AG04450 (cell line): ENCODE measurements around the gene NOL3. TPM values are rescaled to one million over a fixed set of nuclear protein-coding genes. Genes with fewer than 3 reads are reported as not detected.
A peak's percentile ranks its signal among the peaks of the same experiment; 100 is the strongest.

Source experiments
- CTCF ChIA-PET: fragments of 300-600, 350-600 bp; formaldehyde crosslinking; extraction: SDS; loops from one replicate; lab custom pipeline; 2022; ENCODE audit warnings: antibody characterized with exemption, inconsistent platforms; lab: Charles Lee
- POLR2A ChIA-PET: fragments of 350-600 bp; formaldehyde crosslinking; extraction: SDS; loops from one replicate; lab custom pipeline; 2021; ENCODE audit warnings: antibody characterized with exemption, inconsistent platforms; lab: Yijun Ruan, JAX
- DNase-seq: peaks from one replicate; pipeline ENCODE4 v3.0.0-alpha.2; 2011; ENCODE audit warnings: low read depth, low spot score
- H3K27ac ChIP-seq: one replicate; pipeline ENCODE4 v1.5.1; 2012; ENCODE audit warnings: low read depth, low read length, control low read depth
- H3K27me3 ChIP-seq: one replicate; pipeline ENCODE4 v1.6.0; 2012; ENCODE audit warnings: low read length; ENCODE audit not compliant: control insufficient read depth, insufficient read depth
- H3K4me3 ChIP-seq: 2 replicates; pipeline ENCODE4 v1.5.1; 2011; ENCODE audit warnings: mild to moderate bottlenecking, low read depth, low read length, control low read depth
- H3K9me3 ChIP-seq: 2 replicates; pipeline ENCODE4 v1.5.1; 2012; ENCODE audit warnings: low read length; ENCODE audit not compliant: control insufficient read depth, insufficient read depth
- polyA plus RNA-seq: library from polyadenylated mRNA; depleted of rRNA; stranded (reverse); fragments of >200 nt; gene quantifications from 2 replicates; pipeline ENCODE4 v1.2.3, GENCODE V29; 2011; rRNA removed
- small RNA-seq: library from RNA; depleted of rRNA; stranded (forward); fragments of <200 nt; gene quantifications from one replicate; pipeline ENCODE3, GENCODE V24; 2012; ENCODE audit warnings: low read depth; ENCODE audit not compliant: insufficient read length
- TF ChIP-seq, protein P1 (sequence below): IDR thresholded peaks from 2 replicates; pipeline ENCODE4 v1.5.1; 2011; ENCODE audit warnings: low read depth, low read length, control low read depth, inconsistent platforms

The NOL3 gene
- polyA plus RNA-seq, 1 experiment = 8.2 TPM

DNA sequence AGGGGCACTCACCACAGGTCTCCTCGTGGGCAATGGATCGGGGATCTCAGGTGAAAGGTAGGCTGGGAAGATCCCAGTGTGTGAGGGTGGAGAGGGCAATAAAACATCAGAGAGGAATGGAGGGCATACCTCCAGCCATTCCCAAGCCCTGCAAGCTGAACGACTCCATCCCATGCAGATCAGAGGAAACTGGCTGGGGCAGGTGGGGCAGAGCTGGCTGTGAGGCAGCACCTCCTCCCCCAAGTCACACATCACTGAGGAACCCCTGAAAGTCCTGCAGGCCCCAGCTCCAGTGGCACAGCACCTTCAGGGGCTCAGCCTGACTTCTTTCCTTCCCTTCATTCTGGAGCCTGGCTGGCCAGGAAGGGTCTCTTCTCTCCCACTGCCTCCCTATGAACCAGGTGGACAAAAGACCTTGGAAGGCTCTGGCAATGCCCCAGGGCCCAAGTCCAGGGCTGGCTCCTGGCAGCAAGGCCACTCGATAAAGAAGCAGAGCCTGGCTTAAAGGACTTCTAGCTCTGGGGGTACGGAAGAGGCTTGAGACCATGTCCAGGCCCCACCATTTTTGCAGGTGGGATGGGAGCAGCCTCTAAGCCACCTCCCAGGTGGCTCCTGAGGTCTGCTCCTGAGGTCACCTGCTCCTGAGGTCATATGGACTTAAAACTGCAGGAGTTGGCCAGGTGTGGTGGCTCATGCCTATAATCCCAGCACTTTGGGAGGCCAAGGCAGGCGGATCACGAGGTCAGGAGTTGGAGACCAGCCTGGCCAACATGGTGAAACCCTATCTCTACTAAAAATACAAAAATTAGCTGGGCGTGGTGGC, 43.1 kb downstream of the NOL3 start:
- H3K27ac ChIP-seq = no peak overlapping the region
- DNase-seq = no peak
- ChIA-PET CTCF (interaction anchor here (1.2 kb wide), 1 partner anchor 15 kb away, joined by 4 read pairs; no protein-coding TSS in a partner anchor), POLR2A (no interaction called here)
- TF ChIP-seq, protein P1, sequence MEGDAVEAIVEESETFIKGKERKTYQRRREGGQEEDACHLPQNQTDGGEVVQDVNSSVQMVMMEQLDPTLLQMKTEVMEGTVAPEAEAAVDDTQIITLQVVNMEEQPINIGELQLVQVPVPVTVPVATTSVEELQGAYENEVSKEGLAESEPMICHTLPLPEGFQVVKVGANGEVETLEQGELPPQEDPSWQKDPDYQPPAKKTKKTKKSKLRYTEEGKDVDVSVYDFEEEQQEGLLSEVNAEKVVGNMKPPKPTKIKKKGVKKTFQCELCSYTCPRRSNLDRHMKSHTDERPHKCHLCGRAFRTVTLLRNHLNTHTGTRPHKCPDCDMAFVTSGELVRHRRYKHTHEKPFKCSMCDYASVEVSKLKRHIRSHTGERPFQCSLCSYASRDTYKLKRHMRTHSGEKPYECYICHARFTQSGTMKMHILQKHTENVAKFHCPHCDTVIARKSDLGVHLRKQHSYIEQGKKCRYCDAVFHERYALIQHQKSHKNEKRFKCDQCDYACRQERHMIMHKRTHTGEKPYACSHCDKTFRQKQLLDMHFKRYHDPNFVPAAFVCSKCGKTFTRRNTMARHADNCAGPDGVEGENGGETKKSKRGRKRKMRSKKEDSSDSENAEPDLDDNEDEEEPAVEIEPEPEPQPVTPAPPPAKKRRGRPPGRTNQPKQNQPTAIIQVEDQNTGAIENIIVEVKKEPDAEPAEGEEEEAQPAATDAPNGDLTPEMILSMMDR = no peak
- H3K4me3 ChIP-seq = no peak overlapping the region
- H3K9me3 ChIP-seq = no peaks in the 10 kb centered on the region
- H3K27me3 ChIP-seq = no peaks in the 10 kb centered on the region

DNA sequence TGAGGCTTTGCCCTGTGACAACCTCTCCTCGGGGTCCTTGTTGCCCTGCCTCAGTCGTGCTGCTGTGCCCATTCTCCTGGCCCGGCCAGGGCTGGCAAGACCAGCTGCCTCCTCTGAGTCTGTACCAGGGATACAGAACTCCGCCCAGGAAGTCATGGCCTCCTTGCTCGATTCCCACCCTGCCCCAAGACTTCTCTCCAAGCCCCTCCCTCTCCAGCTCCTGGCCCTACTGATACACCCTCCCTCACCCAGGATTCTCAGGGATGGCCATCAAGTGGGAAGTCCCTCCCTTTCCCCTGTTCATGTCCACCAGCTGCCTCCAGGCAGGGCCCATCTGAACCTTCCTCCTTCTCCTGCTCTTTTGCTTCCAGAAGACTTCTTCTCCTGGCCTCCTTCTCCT, 45.4 kb downstream of the NOL3 start:
- TF ChIP-seq, protein P1 = no peak
- Histone ChIP-seq H3K4me3 (no peak overlapping the region), H3K9me3 (no peaks in the 10 kb centered on the region), H3K27ac (no peak overlapping the region), H3K27me3 (no peaks in the 10 kb centered on the region)
- ChIA-PET CTCF (no interaction called here), POLR2A (interaction anchor here (0.8 to 1.3 kb wide), 2 partner anchors 10 to 11 kb away, joined by 3 read pairs; partner anchors contain the start of gene TMEM208)
- no peak for DNase-seq

DNA sequence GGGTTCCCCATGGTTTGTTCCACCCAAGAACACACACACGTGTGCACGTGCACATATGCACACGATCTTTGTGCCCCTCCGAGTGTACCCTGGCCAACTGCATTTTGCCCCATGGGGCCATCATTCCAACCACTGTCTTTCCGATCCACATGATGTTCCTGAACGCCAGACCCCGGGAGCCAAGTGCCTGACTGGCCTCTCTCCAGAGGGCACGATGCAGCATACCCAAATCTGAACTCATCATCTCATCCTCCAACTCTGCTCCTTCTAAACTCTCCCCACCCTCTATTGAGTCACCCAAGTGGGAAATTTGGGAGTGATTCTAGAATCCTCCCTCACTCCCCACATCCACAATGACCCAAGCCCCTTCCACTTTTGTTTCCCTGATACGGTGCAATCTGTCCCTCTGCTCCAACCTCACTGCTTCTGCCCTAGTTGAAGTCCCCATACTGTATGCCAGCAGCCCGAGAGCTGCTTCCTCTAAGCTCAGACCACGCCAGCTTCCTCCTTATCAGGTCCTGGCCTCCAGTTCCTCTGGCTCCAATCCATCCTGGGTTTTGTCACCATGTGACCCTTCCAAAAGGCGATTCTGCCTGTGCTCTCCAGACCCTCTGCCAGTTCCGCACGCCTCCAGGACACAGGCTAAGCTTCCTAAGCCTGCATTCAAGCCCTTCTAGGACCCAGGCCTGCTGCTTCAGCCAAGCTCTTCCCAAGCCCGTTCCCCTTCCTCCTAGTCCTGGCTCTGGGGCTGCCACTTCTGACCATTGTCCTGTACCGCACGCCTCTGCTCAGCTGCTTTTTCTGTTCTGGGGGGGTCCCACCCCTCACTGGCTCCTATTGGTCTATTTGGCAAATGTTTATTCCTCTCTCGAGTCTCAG, 46.5 kb downstream of the NOL3 start:
- POLR2A ChIA-PET = interaction anchor here (0.5 to 0.7 kb wide), 2 partner anchors 10 to 27 kb away, joined by 3 read pairs; no protein-coding TSS in a partner anchor
- H3K4me3 ChIP-seq = no peak overlapping the region
- no peaks in the 10 kb centered on the region for H3K9me3 ChIP-seq
- H3K27me3 ChIP-seq = no peaks in the 10 kb centered on the region
- CTCF ChIA-PET = interaction anchor here (1.2 kb wide), 1 partner anchor 31 kb away, joined by 3 read pairs; no protein-coding TSS in a partner anchor
- TF ChIP-seq, protein P1 = no peak
- no peak for DNase-seq
- no peak overlapping the region for H3K27ac ChIP-seq

DNA sequence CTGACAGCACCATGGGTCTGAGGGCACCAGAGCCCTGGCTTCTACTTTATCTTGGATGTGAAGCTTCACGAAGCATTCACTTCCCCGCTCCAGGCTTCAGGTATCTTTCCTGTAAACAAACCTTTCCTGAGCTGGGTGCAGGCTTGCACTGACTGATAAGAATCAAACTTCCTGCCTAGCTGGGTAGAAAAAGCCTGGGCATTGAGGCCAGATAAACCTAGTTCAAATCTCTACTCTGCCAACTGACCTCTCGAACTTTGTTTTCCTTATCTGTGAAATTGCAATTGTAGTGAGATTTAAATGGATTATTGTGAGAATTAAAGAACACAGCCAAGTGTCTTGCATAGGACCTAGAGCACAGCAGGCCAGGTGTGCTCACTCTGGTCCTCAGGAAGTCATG, 53.7 kb downstream of the NOL3 start:
- Histone ChIP-seq H3K4me3 (no peak overlapping the region), H3K9me3 (no peaks in the 10 kb centered on the region; the same call in 1 of the 2 replicates), H3K27ac (no peak overlapping the region), H3K27me3 (no peaks in the 10 kb centered on the region)
- no peak for DNase-seq
- TF ChIP-seq, protein P1 = no peak
- ChIA-PET CTCF (no interaction called here), POLR2A (interaction anchor here (1.4 kb wide), 1 partner anchor 16 kb away, joined by 4 read pairs; no protein-coding TSS in a partner anchor)

Small RNAs within 50 kb of the gene (small RNA-seq; reads per million reads assigned to genes)
- gene MIR328 = 5.6 reads per million, percentile 54 among the genes with 10 or more reads in this experiment

Other genes starting within 250 kb of the NOL3 start
- gene RRAD, start 245.0 kb upstream of the NOL3 start, polyA plus RNA-seq = 1.9 and 2.7 TPM in 2 replicates
- gene CIAO2B, start 236.1 kb upstream of the NOL3 start, polyA plus RNA-seq = 131 and 166 TPM in 2 replicates
- gene CES2, start 235.0 kb upstream of the NOL3 start, polyA plus RNA-seq = 20.7 and 24.9 TPM in 2 replicates
- 0.06 and 0.12 TPM in 2 replicates for gene CES3, start 209.3 kb upstream of the NOL3 start, polyA plus RNA-seq
- 2.8 and 3.3 TPM in 2 replicates for gene CES4A, start 181.9 kb upstream of the NOL3 start, polyA plus RNA-seq
- gene CBFB, start 141.4 kb upstream of the NOL3 start, polyA plus RNA-seq = 35.9 and 46.1 TPM in 2 replicates
- 24.6 and 26.1 TPM in 2 replicates for gene PHAF1, start 60.6 kb upstream of the NOL3 start, polyA plus RNA-seq
- 18.6 and 25.6 TPM in 2 replicates for gene B3GNT9, start 19.5 kb upstream of the NOL3 start, polyA plus RNA-seq
- gene TRADD, start 10.6 kb upstream of the NOL3 start, polyA plus RNA-seq = 9.4 and 10.9 TPM in 2 replicates
- gene FBXL8, start 10.6 kb upstream of the NOL3 start, polyA plus RNA-seq = 2.7 and 3.2 TPM in 2 replicates
- gene HSF4, start 5.8 kb upstream of the NOL3 start, polyA plus RNA-seq = 0.82 and 1.0 TPM in 2 replicates
- gene MATCAP1, start 13.4 kb downstream of the NOL3 start, polyA plus RNA-seq = 13.9 and 18.1 TPM in 2 replicates
- gene EXOC3L1, start 19.6 kb downstream of the NOL3 start, polyA plus RNA-seq = not detected in 2 replicates
- 50.0 and 57.9 TPM in 2 replicates for gene E2F4, start 21.6 kb downstream of the NOL3 start, polyA plus RNA-seq
- 0.57 and 0.74 TPM in 2 replicates for gene ELMO3, start 28.6 kb downstream of the NOL3 start, polyA plus RNA-seq
- 38.5 and 46.8 TPM in 2 replicates for gene TMEM208, start 56.6 kb downstream of the NOL3 start, polyA plus RNA-seq
- 21.2 and 25.4 TPM in 2 replicates for gene FHOD1, start 76.9 kb downstream of the NOL3 start, polyA plus RNA-seq
- gene SLC9A5, start 78.4 kb downstream of the NOL3 start, polyA plus RNA-seq = 2.4 and 3.1 TPM in 2 replicates
- 17.2 and 23.3 TPM in 2 replicates for gene PLEKHG4, start 109.0 kb downstream of the NOL3 start, polyA plus RNA-seq
- gene KCTD19, start 156.2 kb downstream of the NOL3 start, polyA plus RNA-seq = 0.21 and 0.25 TPM in 2 replicates
- 0.21 and 0.41 TPM in 2 replicates for gene LRRC36, start 156.3 kb downstream of the NOL3 start, polyA plus RNA-seq
- gene TPPP3, start 223.0 kb downstream of the NOL3 start, polyA plus RNA-seq = 1.5 TPM in 2 replicates
- 1.9 and 2.7 TPM in 2 replicates for gene ZDHHC1, start 245.9 kb downstream of the NOL3 start, polyA plus RNA-seq